ENCODE measurements around the gene TSPAN7. TPM values are rescaled to one million over a fixed set of nuclear protein-coding genes. Genes with fewer than 3 reads are reported as not detected.

TSPAN7 gene
- total RNA-seq, 1 donor from 2014 or later = 12.7 TPM

DNA sequence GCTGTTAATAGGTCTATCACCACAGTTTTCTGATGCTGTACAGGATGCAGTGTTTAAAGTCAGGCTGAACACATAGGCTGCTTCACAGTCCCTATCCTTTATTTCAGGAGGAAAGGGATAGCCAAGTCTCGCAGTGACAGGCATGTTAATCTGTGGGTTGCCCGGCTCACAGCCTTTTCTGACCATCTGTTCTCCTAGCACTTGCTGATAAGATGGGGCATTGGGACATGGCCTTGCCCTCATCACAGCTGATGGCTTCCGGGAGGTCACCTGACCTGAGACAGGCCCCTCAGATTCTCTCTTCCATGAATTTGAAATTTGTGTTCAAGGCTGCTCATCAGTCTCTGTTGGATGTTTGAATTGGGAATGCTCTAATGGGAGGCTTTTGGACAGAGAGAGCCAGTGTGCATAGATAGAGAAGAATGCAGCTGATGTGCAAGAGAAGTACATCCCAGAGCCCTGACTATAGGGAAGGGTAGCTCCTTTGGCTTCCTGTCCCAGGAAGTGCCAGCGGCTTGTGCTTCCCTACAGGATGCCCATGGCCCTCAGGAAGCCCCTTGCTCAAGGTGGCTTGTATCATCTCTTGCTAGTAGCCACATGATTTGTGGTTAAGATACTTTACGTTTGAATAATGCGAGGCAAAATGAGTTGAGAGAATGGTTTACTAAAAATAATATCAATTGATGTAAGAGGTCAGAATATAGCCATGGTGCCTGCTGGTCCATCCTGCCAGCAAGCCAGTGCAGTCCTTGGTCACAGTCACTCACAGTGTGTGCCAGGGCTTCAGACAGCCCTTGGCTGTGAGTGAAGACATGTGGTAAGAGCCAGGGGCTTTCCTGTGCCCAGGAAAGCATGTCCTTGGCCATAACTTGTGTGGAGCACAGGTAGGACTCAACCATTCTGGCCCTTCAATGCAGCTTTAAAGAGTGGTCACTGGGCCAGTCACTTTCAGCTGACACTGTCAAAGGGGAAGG lies 88.6 kb downstream of the TSPAN7 start:
- H3K4me1 Mint-ChIP-seq = no peaks in the 10 kb centered on the region
- H3K36me3 Mint-ChIP-seq = no peaks in the 10 kb centered on the region

DNA sequence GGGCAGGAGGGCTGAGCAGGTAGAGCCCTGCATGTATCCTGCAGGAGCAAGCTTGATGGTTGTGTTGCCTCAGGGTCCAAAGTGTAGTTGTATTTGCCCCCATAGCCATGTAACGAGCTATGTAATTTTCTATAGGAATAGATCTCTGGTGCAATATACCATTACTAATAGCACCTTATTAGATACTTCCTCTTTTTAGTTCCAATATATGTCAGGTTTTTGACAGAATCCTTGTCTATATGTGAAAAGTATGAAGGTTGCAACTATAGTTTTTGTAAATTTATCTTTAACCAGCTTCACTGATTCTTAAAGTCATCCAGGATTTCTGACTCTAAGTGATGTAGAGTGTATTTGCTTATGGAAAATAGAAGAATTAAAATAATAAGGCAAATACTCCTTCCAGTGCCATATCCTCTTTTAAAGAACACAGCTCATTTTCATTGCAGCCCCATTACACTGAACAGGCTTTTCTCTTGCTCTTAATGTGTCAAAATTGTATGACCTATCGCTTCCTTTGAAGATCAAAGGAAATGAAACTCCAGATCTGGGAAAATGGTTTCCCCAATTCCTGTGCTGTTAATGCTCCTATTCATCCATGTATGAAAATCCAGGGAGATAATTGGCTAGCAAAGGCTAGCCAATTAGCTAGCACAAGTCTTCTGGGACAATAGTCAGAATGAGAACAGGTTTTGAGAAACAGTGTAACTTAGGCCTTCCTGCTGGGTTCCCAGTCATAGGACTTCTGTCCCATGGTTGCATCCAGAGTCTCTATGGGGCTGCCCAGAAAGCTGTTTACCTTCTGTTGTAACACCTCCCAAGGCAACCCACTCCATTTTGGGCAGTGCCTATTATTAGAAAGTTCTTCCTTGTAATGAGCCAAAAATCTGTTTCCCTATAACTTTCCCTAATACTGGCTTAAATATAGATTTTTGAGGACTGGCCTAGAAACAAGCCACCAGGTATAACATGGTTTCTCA lies 90.6 kb downstream of the TSPAN7 start:
- Mint-ChIP-seq H3K4me1 (no peaks in the 10 kb centered on the region), H3K36me3 (no peaks in the 10 kb centered on the region), H3K27ac (no peak overlapping the region), H3K9me3 (no peaks in the 10 kb centered on the region), H3K27me3 (ENCODE audit: insufficient read depth, low read depth) (no peaks in the 10 kb centered on the region), H3K4me3 (no peak overlapping the region)
- no peaks in the 10 kb centered on the region for H3K4me1 ChIP-seq
- no peaks in the 10 kb centered on the region for H3K36me3 ChIP-seq
- H3K27me3 ChIP-seq = no peaks in the 10 kb centered on the region
- H3K4me3 ChIP-seq = no peak overlapping the region
- DNase-seq (ENCODE audit: low spot score) = no peak
- no peak overlapping the region for H2AFZ ChIP-seq (replicated peaks)
- H4K20me1 ChIP-seq (ENCODE audit: low read depth) = no peaks in the 10 kb centered on the region
- H3K27ac ChIP-seq = no peak overlapping the region
- H3K9ac ChIP-seq = no peak overlapping the region
- H3K4me2 ChIP-seq = no peak overlapping the region
- no peaks in the 10 kb centered on the region for H3F3A ChIP-seq (ENCODE audit: low read depth)
- peaks cover 3% of the 10 kb centered on the region for H3K9me3 ChIP-seq (ENCODE audit: low read depth)
- TF ChIP-seq, protein P1, sequence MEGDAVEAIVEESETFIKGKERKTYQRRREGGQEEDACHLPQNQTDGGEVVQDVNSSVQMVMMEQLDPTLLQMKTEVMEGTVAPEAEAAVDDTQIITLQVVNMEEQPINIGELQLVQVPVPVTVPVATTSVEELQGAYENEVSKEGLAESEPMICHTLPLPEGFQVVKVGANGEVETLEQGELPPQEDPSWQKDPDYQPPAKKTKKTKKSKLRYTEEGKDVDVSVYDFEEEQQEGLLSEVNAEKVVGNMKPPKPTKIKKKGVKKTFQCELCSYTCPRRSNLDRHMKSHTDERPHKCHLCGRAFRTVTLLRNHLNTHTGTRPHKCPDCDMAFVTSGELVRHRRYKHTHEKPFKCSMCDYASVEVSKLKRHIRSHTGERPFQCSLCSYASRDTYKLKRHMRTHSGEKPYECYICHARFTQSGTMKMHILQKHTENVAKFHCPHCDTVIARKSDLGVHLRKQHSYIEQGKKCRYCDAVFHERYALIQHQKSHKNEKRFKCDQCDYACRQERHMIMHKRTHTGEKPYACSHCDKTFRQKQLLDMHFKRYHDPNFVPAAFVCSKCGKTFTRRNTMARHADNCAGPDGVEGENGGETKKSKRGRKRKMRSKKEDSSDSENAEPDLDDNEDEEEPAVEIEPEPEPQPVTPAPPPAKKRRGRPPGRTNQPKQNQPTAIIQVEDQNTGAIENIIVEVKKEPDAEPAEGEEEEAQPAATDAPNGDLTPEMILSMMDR (IDR thresholded peaks at IDR 0.05) = no peak
- TF ChIP-seq EZH2 (IDR thresholded peaks at IDR 0.05) (no peak), EZH2phosphoT487 (IDR thresholded peaks at IDR 0.05) (no peak)
- no peaks in the 10 kb centered on the region for H3K79me2 ChIP-seq (ENCODE audit: low read depth)

More for the DNA sequence above, 88.6 kb downstream of the TSPAN7 start:
- Histone ChIP-seq H3K4me2 (no peak overlapping the region), H2AFZ (replicated peaks) (no peak overlapping the region), H3K27me3 (no peaks in the 10 kb centered on the region), H3K4me1 (no peaks in the 10 kb centered on the region), H4K20me1 (ENCODE audit: low read depth) (no peaks in the 10 kb centered on the region), H3K9ac (no peak overlapping the region), H3K79me2 (ENCODE audit: low read depth) (no peaks in the 10 kb centered on the region), H3K27ac (no peak overlapping the region), H3K9me3 (ENCODE audit: low read depth) (peaks cover 3% of the 10 kb centered on the region), H3K36me3 (no peaks in the 10 kb centered on the region), H3F3A (ENCODE audit: low read depth) (no peaks in the 10 kb centered on the region), H3K4me3 (no peak overlapping the region)
- TF ChIP-seq, protein P1 (IDR thresholded peaks at IDR 0.05) = no peak
- DNase-seq (ENCODE audit: low spot score) = no peak
- no peak overlapping the region for H3K27ac Mint-ChIP-seq
- H3K27me3 Mint-ChIP-seq (ENCODE audit: insufficient read depth, low read depth) = no peaks in the 10 kb centered on the region
- H3K4me3 Mint-ChIP-seq = no peak overlapping the region
- no peaks in the 10 kb centered on the region for H3K9me3 Mint-ChIP-seq

DNA sequence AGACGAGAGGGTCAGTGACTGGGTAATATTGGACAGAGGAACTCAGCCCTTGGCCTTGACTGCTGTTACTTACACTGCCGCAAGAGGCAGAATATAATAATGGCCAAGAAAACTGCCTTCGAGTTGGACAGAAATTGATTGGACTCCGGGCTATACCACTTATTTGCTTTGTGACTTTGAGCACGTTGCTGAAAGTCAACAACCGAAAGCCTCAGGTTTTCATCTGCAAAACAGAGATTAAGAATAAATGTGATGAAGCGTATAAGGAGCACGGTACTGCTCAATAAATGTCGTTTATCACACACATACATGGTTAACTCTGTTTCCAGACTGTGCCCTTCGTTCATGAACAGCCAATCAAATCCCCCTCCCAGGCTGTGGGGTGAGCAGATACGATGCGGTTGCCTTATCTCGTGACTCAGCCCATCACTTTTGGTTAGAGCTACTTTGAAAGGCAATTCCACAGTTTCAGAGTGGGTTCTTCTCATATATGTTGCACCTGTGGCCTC lies 91.6 kb downstream of the TSPAN7 start:
- no peaks in the 10 kb centered on the region for H3K79me2 ChIP-seq (ENCODE audit: low read depth)
- no peaks in the 10 kb centered on the region for H3K27me3 Mint-ChIP-seq (ENCODE audit: insufficient read depth, low read depth)
- no peak overlapping the region for H3K4me3 ChIP-seq
- no peak overlapping the region for H2AFZ ChIP-seq (replicated peaks)
- H3K36me3 ChIP-seq = no peaks in the 10 kb centered on the region
- H3K36me3 Mint-ChIP-seq = no peaks in the 10 kb centered on the region
- H4K20me1 ChIP-seq (ENCODE audit: low read depth) = no peaks in the 10 kb centered on the region
- H3K9me3 ChIP-seq (ENCODE audit: low read depth) = peaks cover 3% of the 10 kb centered on the region
- H3K4me3 Mint-ChIP-seq = no peak overlapping the region
- H3K27ac ChIP-seq = no peak overlapping the region
- H3K27me3 ChIP-seq = no peaks in the 10 kb centered on the region
- TF ChIP-seq EZH2 (IDR thresholded peaks at IDR 0.05) (no peak), EZH2phosphoT487 (IDR thresholded peaks at IDR 0.05) (no peak)
- TF ChIP-seq, protein P1 (IDR thresholded peaks at IDR 0.05) = no peak
- H3K9me3 Mint-ChIP-seq = no peaks in the 10 kb centered on the region
- H3K4me2 ChIP-seq = no peak overlapping the region
- no peak overlapping the region for H3K27ac Mint-ChIP-seq
- no peaks in the 10 kb centered on the region for H3K4me1 Mint-ChIP-seq
- no peaks in the 10 kb centered on the region for H3K4me1 ChIP-seq
- H3F3A ChIP-seq (ENCODE audit: low read depth) = no peaks in the 10 kb centered on the region
- DNase-seq (ENCODE audit: low spot score) = no peak
- no peak overlapping the region for H3K9ac ChIP-seq
